Measurements from ENCODE around the gene GRM4.

DNA sequence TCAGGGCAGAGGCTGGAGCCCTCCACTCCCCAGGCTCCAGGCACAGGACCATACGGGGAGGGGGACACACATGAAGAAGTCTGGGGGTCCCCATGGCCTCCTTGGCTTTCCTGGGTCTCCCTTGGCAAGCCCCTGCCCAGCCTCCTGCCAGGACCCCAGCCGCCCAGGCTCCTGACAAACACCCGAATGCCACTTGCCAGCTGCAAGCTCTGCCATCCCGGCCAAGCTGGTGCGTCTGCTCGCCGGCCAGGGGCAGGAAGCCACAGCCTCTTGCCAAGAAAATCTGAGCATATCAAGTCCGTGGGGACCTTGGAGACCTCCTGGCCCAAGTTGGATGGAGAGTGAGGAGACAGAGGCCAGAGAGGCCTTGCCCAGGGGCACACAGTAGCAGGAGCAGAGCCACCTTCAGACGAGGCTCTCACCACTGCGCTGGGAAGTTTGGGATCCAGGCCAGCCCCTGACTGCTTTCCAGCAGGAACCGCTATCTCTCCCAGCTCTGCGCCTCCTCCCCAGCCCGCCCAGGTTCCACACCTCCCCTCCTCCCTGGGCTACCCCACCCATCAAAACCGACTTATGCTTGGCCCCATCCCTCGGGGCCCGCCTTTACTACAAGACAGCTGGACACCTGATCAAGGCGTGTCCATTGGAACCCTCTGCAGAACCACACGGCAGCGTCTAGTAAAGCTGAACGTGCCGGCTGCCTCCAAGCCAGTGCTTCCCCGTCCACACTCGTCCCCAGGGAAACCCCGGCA lies 80.2 kb downstream of the GRM4 start:
- no peak for TF ChIP-seq CREB1 (IDR thresholded peaks at IDR 0.05; ENCODE audit: low read depth)
- TF ChIP-seq CTCF (IDR thresholded peaks at IDR 0.05 in 2 of 3, conservative IDR thresholded peaks at IDR 0.05 in 1 of 3; ENCODE audit: control insufficient read depth in 2 of 3, extremely low read depth in 1 of 3, insufficient read depth in 1 of 3, low read depth in 3 of 3, low read length in 3 of 3) = no peak
- no peak for TF ChIP-seq EP300 (IDR thresholded peaks at IDR 0.05; ENCODE audit: borderline replicate concordance in 1 of 2, control insufficient read depth in 1 of 2, low read depth in 2 of 2, low read length in 2 of 2)
- TF ChIP-seq, protein P1, sequence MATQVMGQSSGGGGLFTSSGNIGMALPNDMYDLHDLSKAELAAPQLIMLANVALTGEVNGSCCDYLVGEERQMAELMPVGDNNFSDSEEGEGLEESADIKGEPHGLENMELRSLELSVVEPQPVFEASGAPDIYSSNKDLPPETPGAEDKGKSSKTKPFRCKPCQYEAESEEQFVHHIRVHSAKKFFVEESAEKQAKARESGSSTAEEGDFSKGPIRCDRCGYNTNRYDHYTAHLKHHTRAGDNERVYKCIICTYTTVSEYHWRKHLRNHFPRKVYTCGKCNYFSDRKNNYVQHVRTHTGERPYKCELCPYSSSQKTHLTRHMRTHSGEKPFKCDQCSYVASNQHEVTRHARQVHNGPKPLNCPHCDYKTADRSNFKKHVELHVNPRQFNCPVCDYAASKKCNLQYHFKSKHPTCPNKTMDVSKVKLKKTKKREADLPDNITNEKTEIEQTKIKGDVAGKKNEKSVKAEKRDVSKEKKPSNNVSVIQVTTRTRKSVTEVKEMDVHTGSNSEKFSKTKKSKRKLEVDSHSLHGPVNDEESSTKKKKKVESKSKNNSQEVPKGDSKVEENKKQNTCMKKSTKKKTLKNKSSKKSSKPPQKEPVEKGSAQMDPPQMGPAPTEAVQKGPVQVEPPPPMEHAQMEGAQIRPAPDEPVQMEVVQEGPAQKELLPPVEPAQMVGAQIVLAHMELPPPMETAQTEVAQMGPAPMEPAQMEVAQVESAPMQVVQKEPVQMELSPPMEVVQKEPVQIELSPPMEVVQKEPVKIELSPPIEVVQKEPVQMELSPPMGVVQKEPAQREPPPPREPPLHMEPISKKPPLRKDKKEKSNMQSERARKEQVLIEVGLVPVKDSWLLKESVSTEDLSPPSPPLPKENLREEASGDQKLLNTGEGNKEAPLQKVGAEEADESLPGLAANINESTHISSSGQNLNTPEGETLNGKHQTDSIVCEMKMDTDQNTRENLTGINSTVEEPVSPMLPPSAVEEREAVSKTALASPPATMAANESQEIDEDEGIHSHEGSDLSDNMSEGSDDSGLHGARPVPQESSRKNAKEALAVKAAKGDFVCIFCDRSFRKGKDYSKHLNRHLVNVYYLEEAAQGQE (IDR thresholded peaks at IDR 0.05; ENCODE audit: low read depth, low read length) = no peak
- no peak for TF ChIP-seq EZH2 (IDR thresholded peaks at IDR 0.05; ENCODE audit: borderline replicate concordance, control insufficient read depth, low read depth, low read length)
- 0 out of 4 replicates have a peak, but pooled peaks of 1 of the 2 experiments have one; percentile 36 for TF ChIP-seq BHLHE40 (IDR thresholded peaks at IDR 0.05; ENCODE audit: borderline replicate concordance in 1 of 2, low read depth in 2 of 2, low read length in 1 of 2)
- TF ChIP-seq PKNOX1 (IDR thresholded peaks at IDR 0.05) = no peak
- TF ChIP-seq SIN3A (IDR thresholded peaks at IDR 0.05; ENCODE audit: low read depth, low read length) = no peak
- TF ChIP-seq MYC (IDR thresholded peaks at IDR 0.05; ENCODE audit: insufficient read depth, insufficient read length, insufficient replicate concordance, low read length, severe bottlenecking) = no peak
- no peak for TF ChIP-seq POLR2A (IDR thresholded peaks at IDR 0.05; ENCODE audit: low read depth, low read length)
- TF ChIP-seq TCF12 (IDR thresholded peaks at IDR 0.05; ENCODE audit: low read depth, low read length) = no peak
- no peak for TF ChIP-seq CHD2 (IDR thresholded peaks at IDR 0.05; ENCODE audit: borderline replicate concordance, low read depth, low read length)

All from GM12878 (cell line).